ENCODE data around the gene TEF.

- TF ChIP-seq CTCF (IDR thresholded peaks at IDR 0.05; ENCODE audit: low read length) = no peak
- TF ChIP-seq EZH2 (optimal IDR thresholded peaks at IDR 0.05; ENCODE audit: low read depth, low read length) = no peak
- no peak for TF ChIP-seq EZH2phosphoT487 (IDR thresholded peaks at IDR 0.05; ENCODE audit: low read length)
Observed at GRCh38 chr22:41355895-41356294, 25.8 kb upstream of the TEF start.

All from MM.1S (cell line).